ENCODE results near the gene CFAP161.

The CFAP161 gene

GRCh38 chr15:81190922-81191507 lies 56.9 kb downstream of the CFAP161 start:
- POLR2A ChIA-PET: no interaction called here
- CTCF ChIA-PET: interaction anchor here (0.7 to 1.5 kb wide), 4 partner anchors 35 to 929 kb away, joined by 3 to 7 read pairs (median 4); no protein-coding TSS in a partner anchor
- no peak overlapping the region for H3K27ac ChIP-seq (ENCODE audit: extremely low read depth, low read depth, low read length)

GRCh38 chr15:81191701-81192100 lies 57.6 kb downstream of the CFAP161 start:
- ChIA-PET CTCF (interaction anchor here (0.7 to 1.5 kb wide), 4 partner anchors 36 to 105 kb away, joined by 3 to 7 read pairs (median 4); no protein-coding TSS in a partner anchor), POLR2A (no interaction called here)
- no peak overlapping the region for H3K27ac ChIP-seq (ENCODE audit: extremely low read depth, low read depth, low read length)
- TF ChIP-seq ZNF174 (tag by site-specific recombination; IDR thresholded peaks at IDR 0.05) (no peak), ZNF404 (tag by site-specific recombination; IDR thresholded peaks at IDR 0.05) (no peak), SETDB1 (IDR thresholded peaks at IDR 0.05; ENCODE audit: insufficient read length, low read length) (no peak), ZNF561 (tag by site-specific recombination; IDR thresholded peaks at IDR 0.05; ENCODE audit: borderline replicate concordance) (no peak), ZNF214 (tag by site-specific recombination; IDR thresholded peaks at IDR 0.05; ENCODE audit: borderline replicate concordance) (no peak), ZNF639 (tag by site-specific recombination; IDR thresholded peaks at IDR 0.05) (no peak)
- TF ChIP-seq, protein P1, sequence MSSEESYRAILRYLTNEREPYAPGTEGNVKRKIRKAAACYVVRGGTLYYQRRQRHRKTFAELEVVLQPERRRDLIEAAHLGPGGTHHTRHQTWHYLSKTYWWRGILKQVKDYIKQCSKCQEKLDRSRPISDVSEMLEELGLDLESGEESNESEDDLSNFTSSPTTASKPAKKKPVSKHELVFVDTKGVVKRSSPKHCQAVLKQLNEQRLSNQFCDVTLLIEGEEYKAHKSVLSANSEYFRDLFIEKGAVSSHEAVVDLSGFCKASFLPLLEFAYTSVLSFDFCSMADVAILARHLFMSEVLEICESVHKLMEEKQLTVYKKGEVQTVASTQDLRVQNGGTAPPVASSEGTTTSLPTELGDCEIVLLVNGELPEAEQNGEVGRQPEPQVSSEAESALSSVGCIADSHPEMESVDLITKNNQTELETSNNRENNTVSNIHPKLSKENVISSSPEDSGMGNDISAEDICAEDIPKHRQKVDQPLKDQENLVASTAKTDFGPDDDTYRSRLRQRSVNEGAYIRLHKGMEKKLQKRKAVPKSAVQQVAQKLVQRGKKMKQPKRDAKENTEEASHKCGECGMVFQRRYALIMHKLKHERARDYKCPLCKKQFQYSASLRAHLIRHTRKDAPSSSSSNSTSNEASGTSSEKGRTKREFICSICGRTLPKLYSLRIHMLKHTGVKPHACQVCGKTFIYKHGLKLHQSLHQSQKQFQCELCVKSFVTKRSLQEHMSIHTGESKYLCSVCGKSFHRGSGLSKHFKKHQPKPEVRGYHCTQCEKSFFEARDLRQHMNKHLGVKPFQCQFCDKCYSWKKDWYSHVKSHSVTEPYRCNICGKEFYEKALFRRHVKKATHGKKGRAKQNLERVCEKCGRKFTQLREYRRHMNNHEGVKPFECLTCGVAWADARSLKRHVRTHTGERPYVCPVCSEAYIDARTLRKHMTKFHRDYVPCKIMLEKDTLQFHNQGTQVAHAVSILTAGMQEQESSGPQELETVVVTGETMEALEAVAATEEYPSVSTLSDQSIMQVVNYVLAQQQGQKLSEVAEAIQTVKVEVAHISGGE (tag by site-specific recombination; conservative IDR thresholded peaks at IDR 0.05; ENCODE audit: low read depth): no peak
- TF ChIP-seq, protein P2, sequence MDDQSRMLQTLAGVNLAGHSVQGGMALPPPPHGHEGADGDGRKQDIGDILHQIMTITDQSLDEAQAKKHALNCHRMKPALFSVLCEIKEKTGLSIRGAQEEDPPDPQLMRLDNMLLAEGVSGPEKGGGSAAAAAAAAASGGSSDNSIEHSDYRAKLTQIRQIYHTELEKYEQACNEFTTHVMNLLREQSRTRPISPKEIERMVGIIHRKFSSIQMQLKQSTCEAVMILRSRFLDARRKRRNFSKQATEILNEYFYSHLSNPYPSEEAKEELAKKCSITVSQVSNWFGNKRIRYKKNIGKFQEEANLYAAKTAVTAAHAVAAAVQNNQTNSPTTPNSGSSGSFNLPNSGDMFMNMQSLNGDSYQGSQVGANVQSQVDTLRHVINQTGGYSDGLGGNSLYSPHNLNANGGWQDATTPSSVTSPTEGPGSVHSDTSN (CRISPR knock-in tag; IDR thresholded peaks at IDR 0.05): no peak
- no peaks in the 10 kb centered on the region for H3K4me1 ChIP-seq (ENCODE audit: control insufficient read depth, insufficient read depth, low read length)
- H3K4me3 ChIP-seq (ENCODE audit: low read depth, low read length): no peak overlapping the region
- H3K36me3 ChIP-seq (ENCODE audit: control insufficient read depth in 2 of 2, insufficient read depth in 1 of 2, low read length in 2 of 2): no peaks in the 10 kb centered on the region
- no peaks in the 10 kb centered on the region for H3K9me3 ChIP-seq (ENCODE audit: control insufficient read depth, insufficient read depth, low read depth, low read length)

More at GRCh38 chr15:81190922-81191507, 56.9 kb downstream of the CFAP161 start:
- Histone ChIP-seq H3K36me3 (ENCODE audit: control insufficient read depth in 2 of 2, insufficient read depth in 1 of 2, low read length in 2 of 2) (no peaks in the 10 kb centered on the region), H3K4me1 (ENCODE audit: control insufficient read depth, insufficient read depth, low read length) (no peaks in the 10 kb centered on the region), H3K9me3 (ENCODE audit: control insufficient read depth, insufficient read depth, low read depth, low read length) (no peaks in the 10 kb centered on the region), H3K4me3 (ENCODE audit: low read depth, low read length) (no peak overlapping the region)
- no peak for TF ChIP-seq ZNF48 (tag by site-specific recombination; IDR thresholded peaks at IDR 0.05)
- TF ChIP-seq ZNF391 (tag by site-specific recombination; IDR thresholded peaks at IDR 0.05; ENCODE audit: borderline replicate concordance, low read depth): no peak
- TF ChIP-seq ZNF350 (tag by site-specific recombination; IDR thresholded peaks at IDR 0.05): no peak
- TF ChIP-seq ZFP41 (tag by site-specific recombination; IDR thresholded peaks at IDR 0.05; ENCODE audit: borderline replicate concordance): no peak
- no peak for TF ChIP-seq ZNF785 (tag by site-specific recombination; IDR thresholded peaks at IDR 0.05)
- TF ChIP-seq REPIN1 (tag by site-specific recombination; IDR thresholded peaks at IDR 0.05; ENCODE audit: low read depth): no peak
- TF ChIP-seq ZBTB1 (tag by site-specific recombination; IDR thresholded peaks at IDR 0.05): no peak
- no peak for TF ChIP-seq MYNN (tag by site-specific recombination; IDR thresholded peaks at IDR 0.05; ENCODE audit: borderline replicate concordance)
- no peak for TF ChIP-seq ZNF426 (tag by site-specific recombination; IDR thresholded peaks at IDR 0.05)
- TF ChIP-seq ZNF580 (tag by site-specific recombination; IDR thresholded peaks at IDR 0.05): no peak
- no peak for TF ChIP-seq ZNF658 (tag by site-specific recombination; IDR thresholded peaks at IDR 0.05)
- TF ChIP-seq ZBTB48 (tag by site-specific recombination; IDR thresholded peaks at IDR 0.05): no peak
- TF ChIP-seq, protein P3, sequence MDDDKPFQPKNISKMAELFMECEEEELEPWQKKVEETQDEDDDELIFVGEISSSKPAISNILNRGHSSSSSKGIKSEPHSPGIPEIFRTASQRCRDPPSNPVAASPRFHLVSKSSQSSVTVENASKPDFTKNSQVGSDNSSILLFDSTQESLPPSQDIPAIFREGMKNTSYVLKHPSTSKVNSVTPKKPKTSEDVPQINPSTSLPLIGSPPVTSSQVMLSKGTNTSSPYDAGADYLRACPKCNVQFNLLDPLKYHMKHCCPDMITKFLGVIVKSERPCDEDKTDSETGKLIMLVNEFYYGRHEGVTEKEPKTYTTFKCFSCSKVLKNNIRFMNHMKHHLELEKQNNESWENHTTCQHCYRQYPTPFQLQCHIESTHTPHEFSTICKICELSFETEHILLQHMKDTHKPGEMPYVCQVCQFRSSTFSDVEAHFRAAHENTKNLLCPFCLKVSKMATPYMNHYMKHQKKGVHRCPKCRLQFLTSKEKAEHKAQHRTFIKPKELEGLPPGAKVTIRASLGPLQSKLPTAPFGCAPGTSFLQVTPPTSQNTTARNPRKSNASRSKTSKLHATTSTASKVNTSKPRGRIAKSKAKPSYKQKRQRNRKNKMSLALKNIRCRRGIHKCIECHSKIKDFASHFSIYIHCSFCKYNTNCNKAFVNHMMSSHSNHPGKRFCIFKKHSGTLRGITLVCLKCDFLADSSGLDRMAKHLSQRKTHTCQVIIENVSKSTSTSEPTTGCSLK (tag by site-specific recombination; IDR thresholded peaks at IDR 0.05): no peak
- no peak for TF ChIP-seq ZNF394 (tag by site-specific recombination; IDR thresholded peaks at IDR 0.05; ENCODE audit: borderline replicate concordance)
- no peak for TF ChIP-seq ZNF514 (tag by site-specific recombination; IDR thresholded peaks at IDR 0.05)
- no peak for TF ChIP-seq ZNF501 (tag by site-specific recombination; IDR thresholded peaks at IDR 0.05)
- no peak for TF ChIP-seq ZNF639 (tag by site-specific recombination; IDR thresholded peaks at IDR 0.05)

Measured in HEK293 (cell line).